Muscle layer of colon (tissue), 2 donors: ENCODE data around the gene GTF3C5.
"Not testable (repeated sequence)": the region's sequence is repeated elsewhere in the genome, so short reads cannot be mapped to it uniquely, and the experiment has no call there.

Experiments
- H3K27ac ChIP-seq: one replicate; pipeline ENCODE4 v1.7.0; 2013; ENCODE audit warnings: low read depth, mild to moderate bottlenecking, low read length, moderate library complexity
- H3K27me3 ChIP-seq, 2 donors: one replicate each; pipeline ENCODE4 v1.7.0; 2013; ENCODE audit warnings: low read length in 2 of 2, mild to moderate bottlenecking in 2 of 2; ENCODE audit not compliant: insufficient read depth in 2 of 2, control insufficient read depth in 1 of 2
- H3K36me3 ChIP-seq: one replicate; pipeline ENCODE4 v1.7.0; 2013; ENCODE audit warnings: mild to moderate bottlenecking, low read length; ENCODE audit not compliant: insufficient read depth
- H3K4me1 ChIP-seq: one replicate; pipeline ENCODE4 v1.7.0; 2013; ENCODE audit warnings: mild to moderate bottlenecking, low read length; ENCODE audit not compliant: insufficient read depth
- H3K4me3 ChIP-seq, 2 donors: one replicate each; pipeline ENCODE4 v1.7.0; 2013; ENCODE audit warnings: low read length in 2 of 2, low read depth in 1 of 2, mild to moderate bottlenecking in 1 of 2, moderate library complexity in 1 of 2
- H3K9ac ChIP-seq: one replicate; pipeline ENCODE4 v1.7.0; 2013; ENCODE audit warnings: low read length
- H3K9me3 ChIP-seq: one replicate; pipeline ENCODE4 v1.7.0; 2013; ENCODE audit warnings: mild to moderate bottlenecking, low read length
- donor health status: abdominal sarcoma.
- donor health status: Adenocarcinoma of cecum.

GTF3C5 gene

GRCh38 chr9:132998221-132998620, 32.6 kb upstream of the GTF3C5 start:
- H3K27ac ChIP-seq, H3K9me3 ChIP-seq, H3K4me3 ChIP-seq, H3K36me3 ChIP-seq, H3K9ac ChIP-seq, H3K4me1 ChIP-seq: not testable (repeated sequence)
- peaks cover 0 to 36% of the 10 kb centered on the region in 2 donors for H3K27me3 ChIP-seq

GRCh38 chr9:132998831-132999635, 31.8 kb upstream of the GTF3C5 start:
- Histone ChIP-seq H3K36me3 (no peaks in the 10 kb centered on the region), H3K27me3 (peaks cover 0 to 40% of the 10 kb centered on the region in 2 donors), H3K4me1 (no peaks in the 10 kb centered on the region), H3K9ac (no peak overlapping the region), H3K27ac (no peak overlapping the region), H3K9me3 (no peaks in the 10 kb centered on the region), H3K4me3 (no peak overlapping the region)

GRCh38 chr9:133002147-133003070, 28.4 kb upstream of the GTF3C5 start:
- Histone ChIP-seq H3K4me3 (no peak overlapping the region), H3K36me3 (no peaks in the 10 kb centered on the region), H3K4me1 (no peaks in the 10 kb centered on the region), H3K27me3 (peaks cover 0 to 35% of the 10 kb centered on the region in 2 donors), H3K9me3 (no peaks in the 10 kb centered on the region), H3K9ac (no peak overlapping the region), H3K27ac (no peak overlapping the region)

DNA sequence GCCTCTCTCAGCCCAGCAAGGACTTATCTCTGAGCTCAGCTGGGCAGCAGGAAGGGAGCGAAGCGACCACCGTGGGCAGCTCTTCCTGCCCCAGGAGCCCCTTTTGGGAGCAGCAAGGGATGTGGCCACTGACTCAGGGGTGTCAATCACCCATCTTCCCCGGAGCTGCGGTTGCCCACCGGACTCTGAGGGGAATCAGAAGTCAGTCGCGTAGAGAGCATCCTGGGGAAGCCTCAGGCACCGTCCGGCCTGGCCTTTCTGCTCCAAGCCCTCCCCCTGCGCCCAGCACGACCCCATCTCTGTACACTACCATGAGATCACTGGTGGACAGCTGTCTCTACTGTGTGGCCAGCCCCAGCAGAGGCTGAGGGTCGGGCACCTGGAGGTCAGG, 27.7 kb upstream of the GTF3C5 start:
- Histone ChIP-seq H3K36me3 (no peaks in the 10 kb centered on the region), H3K9ac (no peak overlapping the region), H3K9me3 (no peaks in the 10 kb centered on the region), H3K4me1 (no peaks in the 10 kb centered on the region), H3K4me3 (no peak overlapping the region), H3K27me3 (peaks cover 0 to 35% of the 10 kb centered on the region in 2 donors), H3K27ac (no peak overlapping the region)

- H3K4me1 ChIP-seq: no peaks in the 10 kb centered on the region
Observed at GRCh38 chr9:133003671-133004090, 27.1 kb upstream of the GTF3C5 start.

DNA sequence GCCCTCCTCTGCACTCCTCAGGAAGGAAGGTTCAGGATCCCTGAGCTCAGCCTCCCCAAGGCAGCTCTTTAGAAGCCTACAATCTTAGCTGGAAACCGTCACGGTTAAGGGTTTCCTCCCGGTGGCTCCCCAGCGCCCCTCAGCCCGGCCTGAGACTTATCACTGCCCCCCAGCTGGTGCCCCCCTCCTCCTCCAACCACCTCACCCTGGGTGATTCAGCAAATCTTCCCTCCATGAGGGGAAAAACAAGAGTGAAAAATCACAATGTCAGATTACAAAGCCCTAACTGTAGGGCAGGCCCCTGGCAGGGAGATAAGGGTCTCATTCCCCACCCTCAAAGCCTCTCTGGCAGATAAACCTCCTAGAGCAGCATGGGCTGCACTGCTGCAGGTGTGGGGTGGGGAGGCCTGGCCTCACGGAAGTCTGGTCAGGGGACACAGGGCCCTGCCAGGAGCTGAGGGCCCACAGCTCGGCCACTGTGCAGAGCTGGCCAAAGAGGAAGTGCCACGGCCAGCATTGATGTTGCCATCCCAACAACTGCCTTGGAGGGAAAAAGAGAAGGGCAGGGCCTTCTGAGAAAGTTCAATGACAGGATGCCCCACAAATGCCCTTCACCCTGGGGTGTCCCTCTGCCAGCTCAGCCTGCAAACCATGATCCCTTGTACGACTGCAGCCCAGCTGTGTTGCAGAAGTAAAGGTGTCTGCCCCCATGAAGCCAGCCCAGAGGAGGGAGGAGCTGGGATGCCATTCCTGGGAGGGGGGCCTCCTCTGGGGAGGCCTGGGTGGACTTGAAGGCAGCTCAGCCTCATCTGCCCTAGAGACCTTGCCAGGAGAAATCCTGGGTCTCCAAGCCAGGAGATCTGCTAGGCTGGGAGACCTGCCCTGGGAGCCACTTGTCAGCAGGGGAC, 26.5 kb upstream of the GTF3C5 start:
- Histone ChIP-seq H3K27me3 (peaks cover 0 to 35% of the 10 kb centered on the region in 2 donors), H3K9ac (no peak overlapping the region), H3K27ac (no peak overlapping the region), H3K4me1 (no peaks in the 10 kb centered on the region), H3K4me3 (no peak overlapping the region), H3K36me3 (no peaks in the 10 kb centered on the region), H3K9me3 (no peaks in the 10 kb centered on the region)

More at GRCh38 chr9:133003671-133004090, 27.1 kb upstream of the GTF3C5 start:
- Histone ChIP-seq H3K27ac (no peak overlapping the region), H3K9ac (no peak overlapping the region), H3K4me3 (no peak overlapping the region), H3K9me3 (no peaks in the 10 kb centered on the region), H3K36me3 (no peaks in the 10 kb centered on the region), H3K27me3 (peaks cover 0 to 35% of the 10 kb centered on the region in 2 donors)

GRCh38 chr9:133004999-133005760, 25.6 kb upstream of the GTF3C5 start:
- Histone ChIP-seq H3K27ac (no peak overlapping the region), H3K4me3 (no peak overlapping the region), H3K36me3 (no peaks in the 10 kb centered on the region), H3K4me1 (no peaks in the 10 kb centered on the region), H3K9me3 (no peaks in the 10 kb centered on the region), H3K27me3 (peaks cover 0 to 30% of the 10 kb centered on the region in 2 donors), H3K9ac (no peak overlapping the region)

GRCh38 chr9:133005957-133006356, 24.8 kb upstream of the GTF3C5 start:
- peaks cover 0 to 26% of the 10 kb centered on the region in 2 donors for H3K27me3 ChIP-seq
- no peaks in the 10 kb centered on the region for H3K9me3 ChIP-seq
- no peak overlapping the region for H3K9ac ChIP-seq
- H3K36me3 ChIP-seq: no peaks in the 10 kb centered on the region
- no peaks in the 10 kb centered on the region for H3K4me1 ChIP-seq
- no peak overlapping the region for H3K4me3 ChIP-seq
- no peak overlapping the region for H3K27ac ChIP-seq

GRCh38 chr9:133006731-133007352, 24.0 kb upstream of the GTF3C5 start:
- no peak overlapping the region for H3K9ac ChIP-seq
- H3K27ac ChIP-seq: no peak overlapping the region
- H3K36me3 ChIP-seq: no peaks in the 10 kb centered on the region
- no peak overlapping the region for H3K4me3 ChIP-seq
- no peaks in the 10 kb centered on the region for H3K9me3 ChIP-seq
- no peaks in the 10 kb centered on the region for H3K4me1 ChIP-seq
- peaks cover 0 to 26% of the 10 kb centered on the region in 2 donors for H3K27me3 ChIP-seq

DNA sequence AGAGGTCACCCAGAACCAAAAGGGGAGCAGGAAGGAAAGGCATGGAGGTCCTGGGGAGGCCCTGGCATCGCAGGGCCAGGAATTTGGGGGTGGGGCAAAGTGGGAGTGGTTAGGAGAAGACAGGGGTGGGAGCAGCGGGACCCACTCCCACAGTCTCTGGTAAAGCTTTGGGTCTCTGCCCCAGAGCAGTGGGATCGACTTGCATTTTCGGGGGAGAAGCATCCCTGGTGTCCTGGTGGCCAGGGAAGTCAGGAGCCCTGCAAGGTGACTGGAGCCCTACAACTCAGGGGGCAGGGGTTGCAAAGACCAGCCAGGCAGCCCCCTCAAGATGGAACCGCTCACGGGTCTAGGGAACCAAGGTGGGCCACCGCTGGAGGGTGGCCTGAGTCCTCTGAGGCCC, 22.4 kb upstream of the GTF3C5 start:
- Histone ChIP-seq H3K27me3 (peaks cover 0 to 15% of the 10 kb centered on the region in 2 donors), H3K4me3 (no peak overlapping the region), H3K9me3 (no peaks in the 10 kb centered on the region), H3K27ac (no peak overlapping the region), H3K4me1 (no peaks in the 10 kb centered on the region), H3K9ac (no peak overlapping the region), H3K36me3 (no peaks in the 10 kb centered on the region)
